ENCODE results near the gene CST9L. TPM values are rescaled to one million over a fixed set of nuclear protein-coding genes. Genes with fewer than 3 reads are reported as not detected.

Gene CST9L
- total and polyA plus RNA-seq, 4 donors: not detected

DNA sequence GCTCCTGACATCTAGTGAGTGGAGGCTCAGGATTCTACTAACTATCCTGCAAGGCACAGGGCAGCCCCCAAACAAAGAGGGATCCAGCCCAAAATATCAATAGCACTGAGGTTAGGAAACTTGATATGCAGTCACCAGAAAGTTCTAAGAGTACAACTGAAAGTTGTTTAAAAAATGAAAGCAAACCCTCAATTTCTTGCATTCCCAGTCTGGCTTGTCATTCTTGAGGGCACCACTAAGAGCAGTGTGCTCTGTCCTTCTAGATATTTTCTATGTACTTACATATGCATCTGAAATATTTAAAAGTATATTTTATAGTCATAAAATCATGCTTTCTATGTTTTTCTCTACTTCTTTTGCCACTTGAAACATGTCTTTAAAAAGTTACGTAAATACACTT is 41.4 kb downstream of the CST9L start:
- no peak overlapping the region for H3K27ac ChIP-seq (ENCODE audit: low read depth in 1 of 2, low read length in 2 of 2)
- no peak overlapping the region for H3K9ac ChIP-seq (ENCODE audit: low read depth in 1 of 2, low read length in 2 of 2)
- no peaks in the 10 kb centered on the region for H3K27me3 ChIP-seq (ENCODE audit: control insufficient read depth in 4 of 4, insufficient read depth in 4 of 4, low read length in 3 of 4)
- H3K36me3 ChIP-seq (ENCODE audit: control insufficient read depth in 4 of 4, insufficient read depth in 3 of 4, low read depth in 1 of 4, low read length in 3 of 4): no peaks in the 10 kb centered on the region
- no peak for DNase-seq (ENCODE audit: low spot score)
- 98% methylated on average over 1 of the region's 1 CpG for WGBS
- no peaks in the 10 kb centered on the region for H3K4me1 ChIP-seq (ENCODE audit: control insufficient read depth in 4 of 4, insufficient read depth in 4 of 4, low read length in 3 of 4)
- peaks cover 0 to 4% (median 0%) of the 10 kb centered on the region in 4 donors for H3K9me3 ChIP-seq (ENCODE audit: control insufficient read depth in 4 of 4, low read length in 3 of 4)
- no peak overlapping the region for H3K4me3 ChIP-seq (ENCODE audit: low read depth in 1 of 3, low read length in 3 of 3)
- TF ChIP-seq, protein P1, sequence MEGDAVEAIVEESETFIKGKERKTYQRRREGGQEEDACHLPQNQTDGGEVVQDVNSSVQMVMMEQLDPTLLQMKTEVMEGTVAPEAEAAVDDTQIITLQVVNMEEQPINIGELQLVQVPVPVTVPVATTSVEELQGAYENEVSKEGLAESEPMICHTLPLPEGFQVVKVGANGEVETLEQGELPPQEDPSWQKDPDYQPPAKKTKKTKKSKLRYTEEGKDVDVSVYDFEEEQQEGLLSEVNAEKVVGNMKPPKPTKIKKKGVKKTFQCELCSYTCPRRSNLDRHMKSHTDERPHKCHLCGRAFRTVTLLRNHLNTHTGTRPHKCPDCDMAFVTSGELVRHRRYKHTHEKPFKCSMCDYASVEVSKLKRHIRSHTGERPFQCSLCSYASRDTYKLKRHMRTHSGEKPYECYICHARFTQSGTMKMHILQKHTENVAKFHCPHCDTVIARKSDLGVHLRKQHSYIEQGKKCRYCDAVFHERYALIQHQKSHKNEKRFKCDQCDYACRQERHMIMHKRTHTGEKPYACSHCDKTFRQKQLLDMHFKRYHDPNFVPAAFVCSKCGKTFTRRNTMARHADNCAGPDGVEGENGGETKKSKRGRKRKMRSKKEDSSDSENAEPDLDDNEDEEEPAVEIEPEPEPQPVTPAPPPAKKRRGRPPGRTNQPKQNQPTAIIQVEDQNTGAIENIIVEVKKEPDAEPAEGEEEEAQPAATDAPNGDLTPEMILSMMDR (IDR thresholded peaks at IDR 0.05; ENCODE audit: low read depth, low read length, missing input control): no peak
- TF ChIP-seq, protein P2, sequence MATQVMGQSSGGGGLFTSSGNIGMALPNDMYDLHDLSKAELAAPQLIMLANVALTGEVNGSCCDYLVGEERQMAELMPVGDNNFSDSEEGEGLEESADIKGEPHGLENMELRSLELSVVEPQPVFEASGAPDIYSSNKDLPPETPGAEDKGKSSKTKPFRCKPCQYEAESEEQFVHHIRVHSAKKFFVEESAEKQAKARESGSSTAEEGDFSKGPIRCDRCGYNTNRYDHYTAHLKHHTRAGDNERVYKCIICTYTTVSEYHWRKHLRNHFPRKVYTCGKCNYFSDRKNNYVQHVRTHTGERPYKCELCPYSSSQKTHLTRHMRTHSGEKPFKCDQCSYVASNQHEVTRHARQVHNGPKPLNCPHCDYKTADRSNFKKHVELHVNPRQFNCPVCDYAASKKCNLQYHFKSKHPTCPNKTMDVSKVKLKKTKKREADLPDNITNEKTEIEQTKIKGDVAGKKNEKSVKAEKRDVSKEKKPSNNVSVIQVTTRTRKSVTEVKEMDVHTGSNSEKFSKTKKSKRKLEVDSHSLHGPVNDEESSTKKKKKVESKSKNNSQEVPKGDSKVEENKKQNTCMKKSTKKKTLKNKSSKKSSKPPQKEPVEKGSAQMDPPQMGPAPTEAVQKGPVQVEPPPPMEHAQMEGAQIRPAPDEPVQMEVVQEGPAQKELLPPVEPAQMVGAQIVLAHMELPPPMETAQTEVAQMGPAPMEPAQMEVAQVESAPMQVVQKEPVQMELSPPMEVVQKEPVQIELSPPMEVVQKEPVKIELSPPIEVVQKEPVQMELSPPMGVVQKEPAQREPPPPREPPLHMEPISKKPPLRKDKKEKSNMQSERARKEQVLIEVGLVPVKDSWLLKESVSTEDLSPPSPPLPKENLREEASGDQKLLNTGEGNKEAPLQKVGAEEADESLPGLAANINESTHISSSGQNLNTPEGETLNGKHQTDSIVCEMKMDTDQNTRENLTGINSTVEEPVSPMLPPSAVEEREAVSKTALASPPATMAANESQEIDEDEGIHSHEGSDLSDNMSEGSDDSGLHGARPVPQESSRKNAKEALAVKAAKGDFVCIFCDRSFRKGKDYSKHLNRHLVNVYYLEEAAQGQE (IDR thresholded peaks at IDR 0.05): no peak
- TF ChIP-seq, protein P3, sequence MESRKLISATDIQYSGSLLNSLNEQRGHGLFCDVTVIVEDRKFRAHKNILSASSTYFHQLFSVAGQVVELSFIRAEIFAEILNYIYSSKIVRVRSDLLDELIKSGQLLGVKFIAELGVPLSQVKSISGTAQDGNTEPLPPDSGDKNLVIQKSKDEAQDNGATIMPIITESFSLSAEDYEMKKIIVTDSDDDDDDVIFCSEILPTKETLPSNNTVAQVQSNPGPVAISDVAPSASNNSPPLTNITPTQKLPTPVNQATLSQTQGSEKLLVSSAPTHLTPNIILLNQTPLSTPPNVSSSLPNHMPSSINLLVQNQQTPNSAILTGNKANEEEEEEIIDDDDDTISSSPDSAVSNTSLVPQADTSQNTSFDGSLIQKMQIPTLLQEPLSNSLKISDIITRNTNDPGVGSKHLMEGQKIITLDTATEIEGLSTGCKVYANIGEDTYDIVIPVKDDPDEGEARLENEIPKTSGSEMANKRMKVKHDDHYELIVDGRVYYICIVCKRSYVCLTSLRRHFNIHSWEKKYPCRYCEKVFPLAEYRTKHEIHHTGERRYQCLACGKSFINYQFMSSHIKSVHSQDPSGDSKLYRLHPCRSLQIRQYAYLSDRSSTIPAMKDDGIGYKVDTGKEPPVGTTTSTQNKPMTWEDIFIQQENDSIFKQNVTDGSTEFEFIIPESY (IDR thresholded peaks at IDR 0.05): no peak
- no peak for TF ChIP-seq RXRA (IDR thresholded peaks at IDR 0.05)
- no peak for TF ChIP-seq HNF4A (conservative IDR thresholded peaks at IDR 0.05)
- TF ChIP-seq, protein P4, sequence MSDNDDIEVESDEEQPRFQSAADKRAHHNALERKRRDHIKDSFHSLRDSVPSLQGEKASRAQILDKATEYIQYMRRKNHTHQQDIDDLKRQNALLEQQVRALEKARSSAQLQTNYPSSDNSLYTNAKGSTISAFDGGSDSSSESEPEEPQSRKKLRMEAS (IDR thresholded peaks at IDR 0.05): no peak
- TF ChIP-seq HNF4G (IDR thresholded peaks at IDR 0.05): no peak
- no peak for TF ChIP-seq FOXA1 (IDR thresholded peaks at IDR 0.05)
- TF ChIP-seq SP1 (IDR thresholded peaks at IDR 0.05): no peak
- no peak for TF ChIP-seq TAF1 (conservative IDR thresholded peaks at IDR 0.05)
- TF ChIP-seq RAD21 (IDR thresholded peaks at IDR 0.05): no peak
- no peak for TF ChIP-seq GABPA (IDR thresholded peaks at IDR 0.05 in 1 of 2, conservative IDR thresholded peaks at IDR 0.05 in 1 of 2)
- no peak for TF ChIP-seq NR2F2 (IDR thresholded peaks at IDR 0.05)
- TF ChIP-seq, protein P5, sequence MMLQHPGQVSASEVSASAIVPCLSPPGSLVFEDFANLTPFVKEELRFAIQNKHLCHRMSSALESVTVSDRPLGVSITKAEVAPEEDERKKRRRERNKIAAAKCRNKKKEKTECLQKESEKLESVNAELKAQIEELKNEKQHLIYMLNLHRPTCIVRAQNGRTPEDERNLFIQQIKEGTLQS (IDR thresholded peaks at IDR 0.05): no peak
- no peak for TF ChIP-seq FOXA2 (IDR thresholded peaks at IDR 0.05)
- no peak for TF ChIP-seq JUND (IDR thresholded peaks at IDR 0.05)

- no peak overlapping the region for H3K27ac ChIP-seq (ENCODE audit: low read depth in 1 of 2, low read length in 2 of 2)
- no peaks in the 10 kb centered on the region for H3K9me3 ChIP-seq (ENCODE audit: control insufficient read depth in 4 of 4, low read length in 3 of 4)
- no peak for DNase-seq (ENCODE audit: low spot score)
- 83% methylated on average over 10 of the region's 10 CpGs for WGBS
- TF ChIP-seq SP1 (IDR thresholded peaks at IDR 0.05) (no peak), NR2F2 (IDR thresholded peaks at IDR 0.05) (no peak), RAD21 (IDR thresholded peaks at IDR 0.05) (no peak), TAF1 (conservative IDR thresholded peaks at IDR 0.05) (no peak)
- TF ChIP-seq, protein P2 (IDR thresholded peaks at IDR 0.05): no peak
- TF ChIP-seq, protein P1 (IDR thresholded peaks at IDR 0.05; ENCODE audit: low read depth, low read length, missing input control): no peak
- TF ChIP-seq, protein P5 (IDR thresholded peaks at IDR 0.05): no peak
- H3K36me3 ChIP-seq (ENCODE audit: control insufficient read depth in 4 of 4, insufficient read depth in 3 of 4, low read depth in 1 of 4, low read length in 3 of 4): no peaks in the 10 kb centered on the region
- no peaks in the 10 kb centered on the region for H3K27me3 ChIP-seq (ENCODE audit: control insufficient read depth in 4 of 4, insufficient read depth in 4 of 4, low read length in 3 of 4)
- no peak overlapping the region for H3K9ac ChIP-seq (ENCODE audit: low read depth in 1 of 2, low read length in 2 of 2)
- H3K4me1 ChIP-seq (ENCODE audit: control insufficient read depth in 4 of 4, insufficient read depth in 4 of 4, low read length in 3 of 4): no peaks in the 10 kb centered on the region
- no peak overlapping the region for H3K4me3 ChIP-seq (ENCODE audit: low read depth in 1 of 3, low read length in 3 of 3)
Measured at GRCh38 chr20:23524146-23524545, 44.1 kb downstream of the CST9L start.

Measured in liver (tissue), 9 donors.